HepG2 (cell line): Measurements from ENCODE around the gene ANXA3.

Source experiments
- CENPX ChIP-seq: sonication (generic); formaldehyde crosslinking; IDR thresholded peaks from 2 replicates; pipeline ENCODE4 v1.9.0; 2021; ENCODE audit warnings: mild to moderate bottlenecking, missing genetic modification reagents, moderate library complexity
- RELA ChIP-seq: sonication (generic); formaldehyde crosslinking; IDR thresholded peaks from 2 replicates; pipeline ENCODE4 v1.4.0; 2020; ENCODE audit warnings: missing genetic modification reagents
- RXRB ChIP-seq: IDR thresholded peaks from 2 replicates; pipeline ENCODE4 v1.6.1; 2016; ENCODE audit warnings: borderline replicate concordance, missing genetic modification reagents, missing compliant biosample characterization
- SRSF1 ChIP-seq: fragments of 200-400 bp; formaldehyde crosslinking; optimal IDR thresholded peaks from 2 replicates; pipeline ENCODE3; 2017; ENCODE audit warnings: mild to moderate bottlenecking, low read depth, low read length, moderate library complexity
- TAF1 ChIP-seq: sonication (generic); formaldehyde crosslinking; IDR thresholded peaks from 2 replicates; pipeline ENCODE4 v1.4.0; 2020; ENCODE audit warnings: missing genetic modification reagents
- ZBTB21 ChIP-seq: sonication (generic); formaldehyde crosslinking; IDR thresholded peaks from 2 replicates; pipeline ENCODE4 v1.4.0; 2020; ENCODE audit warnings: missing genetic modification reagents
- ZNF274 ChIP-seq: sonication (generic); formaldehyde crosslinking; IDR thresholded peaks from 2 replicates; pipeline ENCODE4 v1.5.1; 2020; ENCODE audit warnings: mild to moderate bottlenecking, missing genetic modification reagents
- ZNF589 ChIP-seq: sonication (generic); formaldehyde crosslinking; conservative IDR thresholded peaks from 2 replicates; pipeline ENCODE4 v1.8.0; 2022; ENCODE audit warnings: mild to moderate bottlenecking, moderate library complexity, missing genetic modification reagents
- ZNF747 ChIP-seq: sonication (generic); formaldehyde crosslinking; IDR thresholded peaks from 2 replicates; pipeline ENCODE4 v1.8.1; 2023; ENCODE audit warnings: missing genetic modification reagents, mild to moderate bottlenecking, borderline replicate concordance
- TF ChIP-seq, protein P1 (sequence below): sonication (generic); formaldehyde crosslinking; IDR thresholded peaks from 2 replicates; pipeline ENCODE4 v1.9.0; 2021; ENCODE audit warnings: missing genetic modification reagents, borderline replicate concordance
- TF ChIP-seq, protein P2 (sequence below): sonication (generic); formaldehyde crosslinking; IDR thresholded peaks from 2 replicates; pipeline ENCODE4 v1.4.0; 2020; ENCODE audit warnings: missing genetic modification reagents
- TF ChIP-seq, protein P3 (sequence below): sonication (generic); formaldehyde crosslinking; IDR thresholded peaks from 2 replicates; pipeline ENCODE4 v1.4.0; 2020; ENCODE audit warnings: missing genetic modification reagents
- TF ChIP-seq, protein P4 (sequence below): IDR thresholded peaks from 2 replicates; pipeline ENCODE4 v1.6.1; 2012; ENCODE audit warnings: inconsistent platforms
- TF ChIP-seq, protein P5 (sequence below): sonication (generic); formaldehyde crosslinking; IDR thresholded peaks from 2 replicates; pipeline ENCODE4 v1.5.0; 2020; ENCODE audit warnings: mild to moderate bottlenecking, missing genetic modification reagents

DNA sequence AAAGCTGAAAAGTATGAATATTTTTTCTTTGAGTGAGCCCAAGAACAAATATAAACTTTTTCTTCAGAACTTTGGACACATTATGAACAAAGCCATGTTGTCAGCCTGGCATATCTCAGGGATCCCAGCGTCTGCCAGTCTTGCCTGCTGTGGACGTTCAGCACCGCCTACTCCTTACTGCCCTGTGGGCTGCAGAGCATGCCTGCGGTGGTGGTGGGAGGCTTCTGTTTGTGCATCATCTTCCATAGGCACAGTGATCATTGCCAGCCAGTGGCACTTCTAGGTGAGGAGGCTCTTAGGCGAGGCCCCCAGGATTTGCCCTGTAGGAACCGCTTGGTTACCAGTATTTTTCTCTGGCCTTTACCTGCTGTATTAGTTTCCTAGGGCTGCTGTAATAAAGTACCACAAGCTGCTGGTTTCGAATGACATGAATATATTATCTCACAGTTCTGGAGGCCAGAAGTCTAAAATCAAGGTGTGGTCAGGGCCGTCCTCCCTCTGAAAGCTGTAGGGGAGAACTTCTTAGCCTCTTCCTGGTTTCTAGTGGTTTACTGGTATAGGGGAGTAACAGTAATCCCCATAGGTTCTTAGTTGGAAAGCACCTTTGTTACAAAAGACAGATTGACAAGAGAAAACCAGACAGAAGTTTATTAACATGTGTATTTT, 15.4 kb downstream of the ANXA3 start:
- TF ChIP-seq, protein P1, sequence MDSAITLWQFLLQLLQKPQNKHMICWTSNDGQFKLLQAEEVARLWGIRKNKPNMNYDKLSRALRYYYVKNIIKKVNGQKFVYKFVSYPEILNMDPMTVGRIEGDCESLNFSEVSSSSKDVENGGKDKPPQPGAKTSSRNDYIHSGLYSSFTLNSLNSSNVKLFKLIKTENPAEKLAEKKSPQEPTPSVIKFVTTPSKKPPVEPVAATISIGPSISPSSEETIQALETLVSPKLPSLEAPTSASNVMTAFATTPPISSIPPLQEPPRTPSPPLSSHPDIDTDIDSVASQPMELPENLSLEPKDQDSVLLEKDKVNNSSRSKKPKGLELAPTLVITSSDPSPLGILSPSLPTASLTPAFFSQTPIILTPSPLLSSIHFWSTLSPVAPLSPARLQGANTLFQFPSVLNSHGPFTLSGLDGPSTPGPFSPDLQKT (CRISPR knock-in tag) = no peak
- TF ChIP-seq, protein P2, sequence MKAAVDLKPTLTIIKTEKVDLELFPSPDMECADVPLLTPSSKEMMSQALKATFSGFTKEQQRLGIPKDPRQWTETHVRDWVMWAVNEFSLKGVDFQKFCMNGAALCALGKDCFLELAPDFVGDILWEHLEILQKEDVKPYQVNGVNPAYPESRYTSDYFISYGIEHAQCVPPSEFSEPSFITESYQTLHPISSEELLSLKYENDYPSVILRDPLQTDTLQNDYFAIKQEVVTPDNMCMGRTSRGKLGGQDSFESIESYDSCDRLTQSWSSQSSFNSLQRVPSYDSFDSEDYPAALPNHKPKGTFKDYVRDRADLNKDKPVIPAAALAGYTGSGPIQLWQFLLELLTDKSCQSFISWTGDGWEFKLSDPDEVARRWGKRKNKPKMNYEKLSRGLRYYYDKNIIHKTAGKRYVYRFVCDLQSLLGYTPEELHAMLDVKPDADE = no peak
- TF ChIP-seq ZNF747 (no peak), TAF1 (CRISPR knock-in tag) (no peak), ZNF589 (no peak), RXRB (CRISPR knock-in tag) (no peak), SRSF1 (no peak), ZBTB21 (no peak), CENPX (CRISPR knock-in tag) (no peak), RELA (CRISPR knock-in tag) (no peak), ZNF274 (no peak)
- TF ChIP-seq, protein P3, sequence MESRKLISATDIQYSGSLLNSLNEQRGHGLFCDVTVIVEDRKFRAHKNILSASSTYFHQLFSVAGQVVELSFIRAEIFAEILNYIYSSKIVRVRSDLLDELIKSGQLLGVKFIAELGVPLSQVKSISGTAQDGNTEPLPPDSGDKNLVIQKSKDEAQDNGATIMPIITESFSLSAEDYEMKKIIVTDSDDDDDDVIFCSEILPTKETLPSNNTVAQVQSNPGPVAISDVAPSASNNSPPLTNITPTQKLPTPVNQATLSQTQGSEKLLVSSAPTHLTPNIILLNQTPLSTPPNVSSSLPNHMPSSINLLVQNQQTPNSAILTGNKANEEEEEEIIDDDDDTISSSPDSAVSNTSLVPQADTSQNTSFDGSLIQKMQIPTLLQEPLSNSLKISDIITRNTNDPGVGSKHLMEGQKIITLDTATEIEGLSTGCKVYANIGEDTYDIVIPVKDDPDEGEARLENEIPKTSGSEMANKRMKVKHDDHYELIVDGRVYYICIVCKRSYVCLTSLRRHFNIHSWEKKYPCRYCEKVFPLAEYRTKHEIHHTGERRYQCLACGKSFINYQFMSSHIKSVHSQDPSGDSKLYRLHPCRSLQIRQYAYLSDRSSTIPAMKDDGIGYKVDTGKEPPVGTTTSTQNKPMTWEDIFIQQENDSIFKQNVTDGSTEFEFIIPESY = no peak
- TF ChIP-seq, protein P4, sequence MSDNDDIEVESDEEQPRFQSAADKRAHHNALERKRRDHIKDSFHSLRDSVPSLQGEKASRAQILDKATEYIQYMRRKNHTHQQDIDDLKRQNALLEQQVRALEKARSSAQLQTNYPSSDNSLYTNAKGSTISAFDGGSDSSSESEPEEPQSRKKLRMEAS = no peak
- TF ChIP-seq, protein P5, sequence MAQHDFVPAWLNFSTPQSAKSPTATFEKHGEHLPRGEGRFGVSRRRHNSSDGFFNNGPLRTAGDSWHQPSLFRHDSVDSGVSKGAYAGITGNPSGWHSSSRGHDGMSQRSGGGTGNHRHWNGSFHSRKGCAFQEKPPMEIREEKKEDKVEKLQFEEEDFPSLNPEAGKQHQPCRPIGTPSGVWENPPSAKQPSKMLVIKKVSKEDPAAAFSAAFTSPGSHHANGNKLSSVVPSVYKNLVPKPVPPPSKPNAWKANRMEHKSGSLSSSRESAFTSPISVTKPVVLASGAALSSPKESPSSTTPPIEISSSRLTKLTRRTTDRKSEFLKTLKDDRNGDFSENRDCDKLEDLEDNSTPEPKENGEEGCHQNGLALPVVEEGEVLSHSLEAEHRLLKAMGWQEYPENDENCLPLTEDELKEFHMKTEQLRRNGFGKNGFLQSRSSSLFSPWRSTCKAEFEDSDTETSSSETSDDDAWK (CRISPR knock-in tag) = no peak
